Chondrocyte (in vitro differentiated cells): ENCODE results near the gene CRHR1. TPM values are rescaled to one million over a fixed set of nuclear protein-coding genes. Genes with fewer than 3 reads are reported as not detected.

Experiments
- DNase-seq: peaks from one replicate; pipeline ENCODE4 v3.0.0; 2021; ENCODE audit warnings: mixed read lengths, low spot score
- H3K27ac Mint-ChIP-seq: one replicate; pipeline ENCODE4 v1.8.0; 2021; ENCODE audit warnings: mild to moderate bottlenecking, moderate library complexity, mixed read lengths; ENCODE audit not compliant: unreplicated experiment
- H3K27me3 Mint-ChIP-seq: 2 replicates; pipeline ENCODE4 v1.8.0; 2021; ENCODE audit warnings: low read depth, mixed read lengths
- H3K36me3 Mint-ChIP-seq: 2 replicates; pipeline ENCODE4 v1.8.0; 2021; ENCODE audit warnings: low read depth, mixed read lengths
- H3K4me1 Mint-ChIP-seq: 2 replicates; pipeline ENCODE4 v1.8.0; 2021; ENCODE audit warnings: low read depth, mild to moderate bottlenecking, mixed read lengths
- H3K4me3 Mint-ChIP-seq: one replicate; pipeline ENCODE4 v1.8.0; 2021; ENCODE audit warnings: mild to moderate bottlenecking, moderate library complexity, mixed read lengths; ENCODE audit not compliant: unreplicated experiment
- H3K9me3 Mint-ChIP-seq: 2 replicates; pipeline ENCODE4 v1.8.0; 2021; ENCODE audit warnings: low read depth, mixed read lengths
- CTCF ChIP-seq: fragments of 200-600 bp; sonication (generic); IDR thresholded peaks from 2 replicates; pipeline ENCODE4 v1.5.0; 2021; ENCODE audit warnings: antibody characterized with exemption, mild to moderate bottlenecking, moderate library complexity
- total RNA-seq: library from RNA; stranded (reverse); gene quantifications from 3 replicates; pipeline ENCODE4 v1.2.1, GENCODE V29; 2021

Gene CRHR1
- total RNA-seq, 1 donor from 2014 or later, result not detected

GRCh38 chr17:45770632-45771270, 13.4 kb upstream of the CRHR1 start:
- no peak for DNase-seq
- Mint-ChIP-seq H3K27ac (no peak overlapping the region), H3K27me3 (peaks cover 60% of the 10 kb centered on the region), H3K4me1 (no peaks in the 10 kb centered on the region), H3K9me3 (no peaks in the 10 kb centered on the region), H3K36me3 (no peaks in the 10 kb centered on the region), H3K4me3 (no peak overlapping the region)
- TF ChIP-seq CTCF, result no peak

- H3K27me3 Mint-ChIP-seq, result peaks cover 64% of the 10 kb centered on the region
- no peak for DNase-seq
- no peaks in the 10 kb centered on the region for H3K4me1 Mint-ChIP-seq
- H3K36me3 Mint-ChIP-seq, result no peaks in the 10 kb centered on the region
- no peak overlapping the region for H3K27ac Mint-ChIP-seq
- no peaks in the 10 kb centered on the region for H3K9me3 Mint-ChIP-seq
- no peak for TF ChIP-seq CTCF
- H3K4me3 Mint-ChIP-seq, result no peak overlapping the region
Measured at GRCh38 chr17:45771271-45771959, 12.7 kb upstream of the CRHR1 start.

- no peak for TF ChIP-seq CTCF
- Mint-ChIP-seq H3K36me3 (no peaks in the 10 kb centered on the region), H3K4me3 (no peak overlapping the region), H3K27me3 (peaks cover 65% of the 10 kb centered on the region), H3K27ac (no peak overlapping the region), H3K9me3 (no peaks in the 10 kb centered on the region), H3K4me1 (no peaks in the 10 kb centered on the region)
- DNase-seq, result no peak
Measured at GRCh38 chr17:45775148-45775547, 9.0 kb upstream of the CRHR1 start.

GRCh38 chr17:45775576-45776011, 8.5 kb upstream of the CRHR1 start:
- no peak overlapping the region for H3K27ac Mint-ChIP-seq
- no peak for TF ChIP-seq CTCF
- H3K27me3 Mint-ChIP-seq, result peaks cover 64% of the 10 kb centered on the region
- no peak for DNase-seq
- H3K9me3 Mint-ChIP-seq, result no peaks in the 10 kb centered on the region
- no peak overlapping the region for H3K4me3 Mint-ChIP-seq
- no peaks in the 10 kb centered on the region for H3K4me1 Mint-ChIP-seq
- no peaks in the 10 kb centered on the region for H3K36me3 Mint-ChIP-seq

GRCh38 chr17:45776896-45777295, 7.2 kb upstream of the CRHR1 start:
- TF ChIP-seq CTCF, result no peak
- no peak overlapping the region for H3K4me3 Mint-ChIP-seq
- H3K36me3 Mint-ChIP-seq, result no peaks in the 10 kb centered on the region
- H3K27me3 Mint-ChIP-seq, result peaks cover 62% of the 10 kb centered on the region
- H3K4me1 Mint-ChIP-seq, result no peaks in the 10 kb centered on the region
- no peak for DNase-seq
- H3K27ac Mint-ChIP-seq, result no peak overlapping the region
- H3K9me3 Mint-ChIP-seq, result no peaks in the 10 kb centered on the region
